Muscle of back (tissue), 11 donors: ENCODE measurements around the gene PPP5C. TPM values are rescaled to one million over a fixed set of nuclear protein-coding genes. Genes with fewer than 3 reads are reported as not detected.
"Not testable (repeated sequence)": the region's sequence is repeated elsewhere in the genome, so short reads cannot be mapped to it uniquely, and the experiment has no call there.

Experiments used
- DNase-seq, 3 donors: peaks; one replicate each; pipeline versions ENCODE4 v3.0.0 to v3.0.0-alpha.2; 2013
- polyA plus RNA-seq, 10 donors: library from polyadenylated mRNA; unstranded; fragments of 120-200 nt; gene quantifications; one replicate each; pipeline ENCODE4 v1.2.1, GENCODE V29; 2013; ENCODE audit not compliant: insufficient read length in 10 of 10

Gene PPP5C
- polyA plus RNA-seq, 10 donors = 50.3 to 72.3 (median 61.4) TPM

DNA sequence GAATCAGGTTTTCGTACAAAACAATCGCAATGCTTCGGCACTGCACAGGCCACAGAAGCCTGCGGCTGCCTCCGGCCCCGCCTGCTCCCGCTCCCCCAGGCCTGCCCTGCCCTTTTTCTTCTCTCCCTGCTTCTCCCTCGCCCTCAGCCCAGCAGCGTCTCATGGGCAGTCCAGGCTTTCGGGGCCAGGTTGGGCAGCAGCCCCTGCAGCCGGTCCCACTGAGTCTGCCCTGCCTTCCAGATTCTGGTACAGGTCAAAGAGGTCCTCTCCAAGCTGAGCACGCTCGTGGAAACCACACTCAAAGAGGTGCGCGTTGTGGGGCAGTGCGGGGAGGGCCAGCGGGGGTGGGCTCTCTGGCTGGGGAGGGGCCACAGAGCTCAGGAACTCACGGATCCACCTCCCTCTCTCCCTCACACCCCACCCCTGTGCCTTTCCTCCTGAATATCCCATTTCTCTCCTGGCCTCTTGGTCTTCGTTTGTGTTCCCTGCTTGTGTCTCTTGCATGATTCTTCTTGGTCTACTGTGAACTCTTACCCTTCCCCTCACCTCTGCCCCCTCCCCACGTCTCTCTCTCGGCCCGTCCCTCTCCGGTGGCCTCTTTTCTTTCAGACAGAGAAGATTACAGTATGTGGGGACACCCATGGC lies 36.4 kb downstream of the PPP5C start:
- no peak for DNase-seq

DNA sequence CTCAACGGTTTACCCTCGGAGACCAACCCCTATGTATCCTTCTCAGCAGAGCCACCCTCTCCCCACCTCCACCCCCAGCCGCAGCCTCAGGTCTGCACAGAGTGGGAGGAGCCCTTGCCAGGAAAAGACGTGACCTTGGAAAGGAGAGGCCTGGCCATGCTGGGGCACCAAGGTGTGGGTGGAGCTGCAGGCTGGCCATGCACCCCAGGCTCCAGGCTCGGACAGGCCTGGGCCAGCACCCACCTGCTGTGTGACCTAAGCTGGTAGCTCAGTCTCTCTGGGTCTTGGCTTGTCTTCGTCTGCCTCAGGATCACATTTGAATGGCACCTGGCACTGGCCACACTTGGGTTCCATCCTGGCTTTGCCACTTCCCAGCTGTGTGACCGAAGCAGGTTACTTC lies 37.0 kb downstream of the PPP5C start:
- no peak for DNase-seq

DNA sequence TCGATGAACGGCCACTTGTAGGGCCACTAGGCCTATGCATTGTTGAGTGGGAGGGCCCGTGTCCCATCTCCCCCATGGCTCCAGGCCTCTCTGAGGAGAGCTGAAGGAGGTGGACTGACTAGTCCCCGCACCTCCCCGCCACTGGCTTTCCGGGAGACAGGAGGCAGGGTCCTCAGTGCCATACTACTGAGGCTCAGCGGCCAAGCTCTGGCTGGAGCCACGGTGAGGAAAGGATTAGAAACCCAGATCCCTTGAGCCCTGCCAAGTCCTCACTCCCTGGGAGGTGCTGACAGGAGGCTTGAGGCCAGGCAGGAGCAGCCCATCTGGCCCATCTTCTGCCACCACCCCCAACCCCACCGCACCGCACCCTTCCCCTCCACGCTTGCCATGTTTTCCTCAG lies 37.5 kb downstream of the PPP5C start:
- no peak for DNase-seq

DNA sequence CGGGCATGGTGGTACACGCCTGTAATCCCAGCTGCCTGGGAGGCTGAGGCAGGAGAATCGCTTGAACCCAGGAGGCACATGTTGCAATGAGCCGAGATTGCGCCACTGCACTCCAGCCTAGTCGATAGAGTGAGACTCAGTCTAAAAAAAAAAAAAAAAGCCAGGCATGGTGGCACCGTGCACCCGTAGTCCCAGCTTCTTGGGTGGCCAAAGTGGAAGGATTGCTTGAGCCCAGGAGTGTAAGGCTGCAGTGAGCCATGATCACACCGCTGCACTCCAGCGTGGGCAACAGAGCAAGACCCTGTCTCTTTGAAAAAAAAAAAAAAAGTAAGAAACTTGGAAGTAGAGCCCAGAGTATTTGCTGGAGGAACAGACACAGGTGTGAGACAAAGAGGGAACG lies 38.7 kb downstream of the PPP5C start:
- no peak for DNase-seq

DNA sequence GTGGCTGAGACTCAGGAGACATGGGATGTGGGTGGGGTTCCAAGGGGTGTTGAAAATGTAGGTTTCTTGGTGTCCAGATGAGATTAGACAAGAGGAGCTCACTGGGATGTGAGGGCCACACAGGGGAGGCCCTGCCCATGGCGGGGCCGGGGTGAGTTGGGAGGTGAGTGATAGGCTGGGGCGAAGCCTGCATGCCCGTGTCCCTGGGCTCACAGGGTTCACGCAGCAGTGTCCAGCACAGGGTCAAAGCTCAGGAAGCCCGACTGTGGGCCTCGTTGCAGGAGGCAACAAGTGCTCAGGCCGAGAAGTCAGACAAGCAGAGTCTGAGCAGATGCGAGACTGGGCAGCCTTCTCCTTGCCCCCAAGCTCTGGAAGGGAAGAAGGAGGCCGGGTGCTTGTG lies 39.3 kb downstream of the PPP5C start:
- DNase-seq = no peak

DNA sequence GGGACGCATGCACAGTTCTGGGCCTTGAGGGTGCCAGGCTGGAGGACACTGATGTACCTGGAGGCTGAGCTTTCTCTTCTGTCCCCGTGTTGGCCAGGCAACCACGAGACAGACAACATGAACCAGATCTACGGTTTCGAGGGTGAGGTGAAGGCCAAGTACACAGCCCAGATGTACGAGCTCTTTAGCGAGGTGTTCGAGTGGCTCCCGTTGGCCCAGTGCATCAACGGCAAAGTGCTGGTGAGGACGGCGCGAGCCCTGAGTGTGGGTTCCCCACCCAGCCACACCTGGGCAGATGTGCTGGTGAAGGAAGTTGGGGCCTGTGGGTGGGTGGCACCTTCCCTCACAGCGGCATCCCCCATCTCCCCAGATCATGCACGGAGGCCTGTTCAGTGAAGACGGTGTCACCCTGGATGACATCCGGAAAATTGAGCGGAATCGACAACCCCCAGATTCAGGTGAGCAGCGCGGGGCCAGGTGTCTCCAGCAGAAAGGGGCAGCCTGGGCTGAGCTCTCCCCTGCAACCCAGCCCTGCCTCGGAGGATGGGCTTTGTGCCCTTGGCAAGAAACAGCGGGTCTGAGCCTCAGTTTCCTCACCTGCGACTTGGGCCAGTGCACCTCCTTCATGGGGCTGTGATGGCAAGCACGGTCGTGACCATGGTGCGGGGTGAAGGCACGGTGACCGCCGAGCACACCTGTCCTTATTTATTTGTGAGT lies 40.3 kb downstream of the PPP5C start:
- DNase-seq = no peak

DNA sequence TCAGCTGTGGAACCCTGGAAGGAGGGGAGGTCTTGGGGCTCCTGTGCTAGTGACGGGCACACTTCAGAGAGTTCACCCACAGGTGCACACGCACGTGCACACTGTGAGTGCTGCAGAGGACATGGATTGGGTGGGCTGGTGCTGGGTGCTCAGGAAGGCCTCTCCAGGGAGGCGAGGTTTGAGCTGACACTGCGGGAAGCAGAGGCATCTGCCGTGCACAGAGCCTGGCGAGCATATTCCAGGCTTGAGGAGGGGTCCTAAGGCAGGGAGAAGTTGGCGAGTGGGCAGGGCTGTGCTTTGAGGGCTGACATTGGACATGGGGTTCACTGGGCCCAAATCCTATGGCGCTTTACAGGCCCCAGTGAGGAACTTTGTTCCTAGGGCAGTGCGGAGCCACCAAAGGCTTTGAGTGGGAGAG lies 40.8 kb downstream of the PPP5C start:
- DNase-seq = no peak

DNA sequence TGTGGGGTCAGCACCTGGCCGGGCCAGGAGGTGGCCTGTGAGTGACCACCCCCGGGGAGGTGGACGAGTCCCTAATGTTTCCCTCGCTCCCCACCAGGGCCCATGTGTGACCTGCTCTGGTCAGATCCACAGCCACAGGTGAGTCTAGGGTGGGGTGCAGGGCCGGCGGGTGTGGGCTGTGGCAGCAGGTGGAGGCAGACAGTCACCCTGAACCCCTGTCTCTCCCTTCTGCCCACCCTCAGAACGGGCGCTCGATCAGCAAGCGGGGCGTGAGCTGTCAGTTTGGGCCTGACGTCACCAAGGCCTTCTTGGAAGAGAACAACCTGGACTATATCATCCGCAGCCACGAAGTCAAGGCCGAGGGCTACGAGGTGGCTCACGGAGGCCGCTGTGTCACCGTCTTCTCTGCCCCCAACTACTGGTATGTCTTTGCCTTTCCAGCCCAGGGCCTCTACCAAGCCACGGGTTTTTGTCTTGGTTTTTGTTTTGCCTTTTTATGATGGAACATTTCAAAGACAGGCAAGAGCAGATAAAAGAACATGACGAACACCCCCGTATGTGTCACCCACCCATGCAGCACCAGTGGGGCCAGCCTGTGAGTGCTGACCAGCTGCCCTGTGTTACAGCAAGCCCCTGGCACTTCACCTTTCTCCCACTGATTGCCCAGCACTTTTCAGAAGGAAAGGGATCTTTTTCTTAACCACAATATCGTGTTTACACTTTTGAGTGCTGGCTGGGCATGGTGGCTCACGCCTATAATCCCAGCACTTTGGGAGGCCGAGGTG lies 41.6 kb downstream of the PPP5C start:
- DNase-seq = no peak

DNA sequence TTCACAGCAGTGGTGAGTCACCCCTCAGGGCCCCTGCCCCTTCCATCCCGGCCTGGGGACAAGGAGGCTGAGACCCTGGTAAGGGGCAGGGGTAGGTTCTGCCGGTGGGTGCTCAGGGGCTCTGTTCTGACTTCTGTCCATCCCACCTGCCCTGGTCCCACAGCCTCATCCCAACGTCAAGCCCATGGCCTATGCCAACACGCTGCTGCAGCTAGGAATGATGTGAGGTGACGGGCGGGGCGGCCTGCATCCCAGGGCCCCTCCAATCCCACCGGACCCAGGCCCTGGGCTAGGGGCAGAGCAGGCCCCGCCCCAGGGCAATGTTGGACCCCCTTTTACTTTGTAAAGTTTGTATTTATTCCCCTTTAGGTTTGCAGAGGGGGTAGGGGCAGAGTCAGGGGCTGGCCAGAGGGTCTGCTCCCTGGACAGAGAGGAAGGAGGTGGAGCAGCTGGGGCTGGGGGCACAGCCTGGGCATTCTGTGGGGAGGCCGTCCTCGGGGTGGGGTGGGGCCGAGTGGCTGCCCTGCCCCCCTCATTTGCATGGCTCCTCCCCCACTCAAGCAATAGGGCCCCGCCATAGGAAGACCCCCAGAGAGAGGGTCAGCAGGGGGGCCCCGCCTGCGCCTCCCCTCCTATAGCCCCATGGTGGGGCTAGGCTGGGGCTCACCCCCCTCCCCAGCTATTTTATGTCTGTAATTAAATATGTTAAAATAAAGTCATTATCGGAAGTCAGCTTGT lies 43.4 kb downstream of the PPP5C start:
- no peak for DNase-seq

DNA sequence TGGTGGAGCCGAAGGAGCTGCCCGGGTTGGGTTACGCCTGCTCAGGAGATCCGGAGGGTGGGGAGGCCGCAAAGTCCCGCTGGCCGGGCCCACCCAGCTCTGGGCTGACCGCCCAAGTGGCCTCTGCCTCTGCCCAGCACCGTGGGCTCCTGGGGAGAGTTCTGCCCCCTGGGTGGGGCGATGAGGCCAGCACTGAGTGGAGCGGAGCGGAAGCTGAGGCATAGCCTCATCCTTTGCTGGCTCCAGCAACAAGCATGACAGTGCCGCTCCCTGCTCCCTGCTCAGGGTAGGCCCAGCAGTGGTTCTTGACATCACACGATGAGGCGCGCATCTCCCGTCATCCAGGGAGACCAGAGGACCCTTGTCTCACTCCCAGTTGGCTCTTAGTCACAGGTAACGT lies 44.0 kb downstream of the PPP5C start:
- peak in 1 of 3 donors; percentile 29 for DNase-seq

DNA sequence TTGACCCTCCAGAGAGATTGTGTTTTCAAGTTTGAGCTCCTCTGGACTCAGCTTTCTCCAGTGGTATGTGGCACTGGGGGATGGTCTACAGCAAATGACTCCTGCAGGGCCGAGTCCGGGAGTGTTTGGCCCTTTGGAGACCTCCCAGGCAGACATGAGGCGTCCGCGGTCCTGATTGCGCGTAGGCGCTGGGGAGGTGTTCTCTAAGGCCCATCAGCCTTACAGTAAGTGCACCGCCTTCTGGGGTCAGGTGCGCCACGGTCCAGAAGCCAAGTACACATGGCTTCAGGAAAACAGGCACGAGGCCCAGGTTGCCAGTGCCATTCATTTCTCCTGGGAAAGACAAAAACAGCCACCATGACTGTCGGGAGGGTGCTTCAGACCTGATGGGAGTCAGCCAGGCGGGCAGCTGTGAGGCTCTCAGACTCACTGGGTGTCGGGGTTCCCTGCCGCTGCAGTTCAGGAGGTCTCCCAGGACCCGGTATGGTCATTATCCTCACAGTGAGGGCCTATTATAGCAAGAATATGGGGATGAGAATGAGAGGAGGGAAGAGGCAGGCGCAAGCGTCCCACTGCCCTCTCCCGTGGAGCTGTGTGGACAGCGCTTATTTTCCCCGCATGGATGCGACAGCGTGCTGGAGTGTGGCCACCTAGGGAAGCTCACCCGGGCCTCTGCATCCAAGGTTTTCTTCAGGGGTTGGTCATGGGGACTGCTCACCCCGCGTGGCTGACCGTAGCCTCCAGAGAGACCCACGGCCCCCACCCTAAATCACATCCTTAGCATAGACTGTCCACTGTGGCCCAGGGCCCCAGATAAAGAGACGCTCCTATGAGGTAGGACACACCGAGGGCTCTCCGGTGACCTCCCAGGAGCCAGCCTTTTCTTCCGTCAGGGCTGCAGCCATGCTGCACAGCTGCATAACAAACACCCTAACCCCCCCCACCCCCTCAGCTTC lies 44.7 kb downstream of the PPP5C start:
- DNase-seq = peak in 1 of 3 donors; percentile 29

DNA sequence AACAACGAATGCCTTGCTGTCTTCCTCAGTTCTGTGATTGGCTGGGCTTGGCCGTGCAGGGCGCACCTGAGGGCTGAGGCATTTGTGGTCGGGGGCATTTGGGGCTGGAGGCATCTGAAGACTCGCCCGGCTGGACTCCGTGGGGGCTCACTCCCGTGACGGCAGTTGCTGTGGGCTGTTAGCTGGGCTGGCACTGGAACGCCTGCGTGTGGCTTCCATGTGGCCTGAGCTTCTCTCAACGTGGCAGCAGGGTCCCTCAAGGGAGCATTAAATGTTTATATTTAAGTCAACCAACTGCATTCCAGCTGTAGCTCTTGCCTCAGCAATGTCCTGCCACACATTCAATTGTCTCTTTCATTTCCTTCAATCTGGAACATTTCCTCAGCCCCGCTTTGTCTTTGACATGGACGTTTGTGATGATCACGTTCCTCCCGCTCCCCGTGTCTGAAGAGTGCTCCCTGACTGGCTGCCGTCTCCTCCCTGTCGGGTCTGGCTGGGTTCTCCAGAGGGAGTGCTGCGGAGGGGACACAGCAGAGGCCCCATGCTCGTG lies 45.4 kb downstream of the PPP5C start:
- peak in 2 of 3 donors; percentile 56 to 75 for DNase-seq

DNA sequence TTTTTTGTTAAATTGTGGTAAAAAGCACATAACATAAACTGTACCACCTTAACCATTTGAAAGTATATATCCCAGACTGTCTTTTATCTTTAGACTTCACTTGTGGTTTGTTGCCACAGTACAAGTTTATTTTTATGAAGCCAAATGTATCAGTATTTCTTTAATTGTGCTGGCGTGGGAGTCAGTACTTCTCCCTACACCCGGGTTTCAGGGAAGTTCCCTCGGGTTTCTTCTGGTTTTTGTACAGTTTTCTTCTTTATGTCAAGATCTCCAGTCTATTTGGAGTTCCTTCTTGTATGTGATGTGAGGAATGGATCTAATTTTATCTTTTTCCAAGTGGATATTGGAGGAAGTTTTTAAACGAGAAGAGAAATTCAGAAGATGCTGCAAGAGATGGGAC lies 46.0 kb downstream of the PPP5C start:
- no peak for DNase-seq

DNA sequence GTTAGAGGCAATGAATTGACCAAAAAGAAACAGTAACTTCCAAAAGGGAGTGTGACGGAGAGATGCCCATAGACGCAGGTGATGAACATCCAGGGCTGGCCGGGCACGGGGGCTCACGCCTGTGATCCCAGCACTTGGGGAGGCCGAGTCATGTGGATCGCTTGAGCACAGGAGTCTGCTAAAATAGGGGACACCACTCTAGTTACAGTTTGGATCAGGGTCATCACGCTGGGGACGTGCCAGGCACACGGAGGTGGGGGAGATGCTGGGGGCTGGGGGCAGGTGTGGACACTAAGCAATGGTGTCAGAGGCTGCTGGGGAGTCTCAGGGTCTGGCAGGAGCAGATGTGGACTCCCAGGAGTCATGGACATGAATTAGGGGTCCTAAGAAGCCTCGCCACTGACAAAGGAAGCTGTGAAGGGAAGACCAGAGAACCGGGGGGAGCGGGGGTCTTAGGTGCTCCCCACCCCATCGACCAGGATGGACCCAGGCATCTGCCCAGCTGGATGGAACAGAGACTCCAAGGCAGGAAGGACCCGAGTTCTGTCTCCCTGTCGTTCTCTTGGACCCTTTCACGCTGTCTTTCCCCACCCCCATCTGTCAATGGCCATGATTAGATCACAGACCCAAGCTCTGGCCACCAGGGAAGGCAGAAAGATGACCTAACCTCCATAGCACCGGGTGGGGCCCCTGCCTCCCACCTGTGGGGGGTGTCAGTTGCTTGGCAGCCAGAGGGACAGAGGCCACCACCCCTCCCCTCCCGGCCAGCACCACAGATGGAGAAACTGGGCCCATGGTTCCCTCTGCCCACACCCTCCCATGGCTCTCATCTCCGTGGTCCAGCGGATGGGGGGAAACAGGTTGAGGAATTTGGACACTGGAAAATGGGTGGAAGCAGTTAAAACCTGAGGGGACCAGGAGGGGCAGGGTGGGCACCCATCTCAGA lies 46.8 kb downstream of the PPP5C start:
- no peak for DNase-seq

DNA sequence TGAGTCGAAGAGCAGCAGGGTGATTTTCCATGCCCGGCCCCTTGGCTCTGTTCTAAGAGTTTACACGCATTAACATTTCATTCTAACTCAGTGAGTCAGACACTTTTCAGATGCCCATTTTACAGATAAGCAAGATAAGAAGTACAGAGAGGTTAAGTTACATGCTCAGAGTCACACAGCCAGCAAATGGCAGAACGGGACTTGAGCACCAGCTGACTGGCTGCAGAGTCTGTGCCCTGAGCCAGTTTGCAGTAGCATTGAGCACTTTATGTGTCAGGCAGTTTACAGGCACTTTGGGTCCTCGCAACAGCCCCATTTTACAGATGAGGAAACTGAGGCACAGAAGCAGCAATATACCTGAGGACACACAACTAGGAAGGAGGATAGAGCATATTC lies 47.5 kb downstream of the PPP5C start:
- no peak for DNase-seq

DNA sequence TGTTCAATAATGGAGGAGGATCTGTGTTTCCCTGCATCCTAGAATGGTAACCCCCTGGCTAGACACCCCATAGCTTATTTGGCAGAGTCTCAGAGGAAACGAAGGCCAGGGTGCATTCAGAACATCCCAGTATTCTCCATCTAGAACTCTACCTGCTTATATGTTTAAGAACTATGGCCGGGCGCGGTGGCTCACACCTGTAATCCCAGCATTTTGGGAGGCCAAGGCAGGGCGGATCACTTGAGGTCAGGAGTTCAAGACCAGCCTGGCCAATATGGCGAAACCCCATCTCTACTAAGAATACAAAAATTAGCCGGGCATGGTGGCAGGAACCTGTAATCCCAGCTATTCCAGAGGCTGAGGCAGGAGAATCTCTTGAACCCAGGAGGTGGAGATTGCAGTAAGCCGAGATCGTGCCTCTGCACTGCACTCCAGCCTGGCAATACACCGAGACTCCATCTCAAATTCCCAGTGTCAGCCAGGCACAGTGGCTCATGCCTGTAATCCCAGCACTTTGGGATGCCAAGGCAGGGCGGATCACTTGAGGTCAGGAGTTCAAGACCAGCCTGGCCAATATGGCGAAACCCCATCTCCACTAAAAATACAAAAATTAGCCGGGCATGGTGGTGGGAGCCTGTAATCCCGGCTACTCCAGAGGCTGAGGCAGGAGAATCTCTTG lies 51.1 kb downstream of the PPP5C start:
- DNase-seq = not testable (repeated sequence)

DNA sequence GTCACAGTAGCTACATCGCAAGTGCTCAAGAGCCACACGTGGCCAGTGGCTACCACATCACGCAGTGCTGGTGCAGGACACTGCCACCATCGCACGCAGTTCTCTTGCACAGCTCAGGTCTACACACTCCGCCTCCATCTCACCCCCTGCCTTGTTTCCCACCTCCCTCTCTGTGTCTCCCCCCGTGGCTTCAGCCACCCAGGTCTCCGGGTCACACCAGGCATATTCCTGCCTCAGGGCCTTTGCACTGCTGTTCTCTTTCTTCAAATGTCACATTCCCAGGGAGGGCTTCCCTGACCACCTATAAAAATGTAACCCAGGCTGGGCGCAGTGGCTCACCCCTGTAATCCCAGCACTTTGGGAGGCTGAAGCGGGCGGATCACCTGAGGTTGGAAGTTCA lies 55.8 kb downstream of the PPP5C start:
- DNase-seq = no peak

DNA sequence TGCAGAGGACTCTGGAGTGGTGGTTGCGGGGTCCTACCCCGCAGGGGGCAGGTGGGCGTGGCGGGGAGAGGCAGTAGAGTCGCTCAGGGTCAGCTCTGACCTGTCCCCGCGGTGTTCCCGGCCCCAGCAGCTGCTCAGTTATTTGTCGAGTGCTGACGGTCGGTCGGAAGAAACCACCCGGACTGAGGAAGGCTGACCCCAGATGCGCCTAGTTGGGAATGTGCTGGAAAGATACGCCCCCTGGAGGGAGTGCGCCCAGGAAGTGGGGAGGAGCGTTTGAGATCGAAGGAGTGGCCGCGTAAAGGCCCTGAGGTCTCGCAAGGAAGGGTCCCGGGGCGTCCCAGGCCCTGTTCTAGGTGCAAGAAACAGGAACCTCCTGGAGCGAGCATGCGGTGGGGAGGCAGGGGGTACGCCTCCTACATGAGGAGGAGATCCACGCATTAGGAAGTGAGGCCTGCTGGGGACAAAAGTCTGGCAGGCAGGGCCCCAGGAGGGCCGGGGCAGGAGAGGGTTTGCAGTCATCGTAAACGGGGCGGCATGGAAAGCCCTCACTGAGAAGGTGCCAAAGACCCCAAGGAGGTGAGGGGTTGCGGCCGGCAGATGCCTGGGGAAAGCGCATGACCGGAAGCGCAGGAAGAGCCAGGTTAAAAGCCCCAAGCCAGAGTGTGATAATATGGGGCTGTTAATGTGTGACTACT lies 57.3 kb downstream of the PPP5C start:
- peak; percentile 68 to 93 (median 75) for DNase-seq
